ENCODE results near the gene GPR152. TPM values are rescaled to one million over a fixed set of nuclear protein-coding genes. Genes with fewer than 3 reads are reported as not detected.

Gene GPR152
- total and polyA plus RNA-seq, 2 donors (not counting 3 experiments of a cell fraction or from before 2014, with no cell fraction given), result not detected

GRCh38 chr11:67437082-67437808, 15.3 kb downstream of the GPR152 start, which contains the start of gene PTPRCAP:
Gene PTPRCAP, minus strand, starts transcription at chr11:67437682. Its CDS starts 63 bp downstream, at chr11:67437619.
- H3K9me3 ChIP-seq (replicated peaks; ENCODE audit: control insufficient read depth, insufficient read depth, low read length), result no peaks in the 10 kb centered on the region
- dilution Hi-C loops (cut with MboI; ENCODE audit: extremely low pct_ligation_motif_present, low sequenced_read_pairs) (no loop called here), intact Hi-C loops (cut with micrococcal nuclease) (no loop called here)
- H3K4me1 ChIP-seq (ENCODE audit: control insufficient read depth, extremely low read depth, insufficient read depth, low read length), result peaks cover under 1% of the 10 kb centered on the region
- H3K27me3 ChIP-seq (ENCODE audit: control insufficient read depth in 2 of 2, insufficient read depth in 2 of 2, low read length in 2 of 2), result no peaks in the 10 kb centered on the region
- no peak for TF ChIP-seq MAX (IDR thresholded peaks at IDR 0.05; ENCODE audit: insufficient read depth, insufficient read length)
- TF ChIP-seq CTCF (IDR thresholded peaks at IDR 0.05; ENCODE audit: extremely low read depth in 1 of 2, insufficient read depth in 1 of 2, low read depth in 1 of 2, low read length in 2 of 2), result no peak
- no peak for TF ChIP-seq EZH2 (IDR thresholded peaks at IDR 0.05; ENCODE audit: borderline replicate concordance, low read depth, low read length, severe bottlenecking)
- no peak for TF ChIP-seq FOS (IDR thresholded peaks at IDR 0.05; ENCODE audit: borderline replicate concordance, insufficient read depth, low read length)
- no peak for TF ChIP-seq POLR2AphosphoS5 (IDR thresholded peaks at IDR 0.05; ENCODE audit: insufficient read depth, low read depth, low read length)
- no peak for TF ChIP-seq JUN (IDR thresholded peaks at IDR 0.05; ENCODE audit: borderline replicate concordance, insufficient read depth, insufficient read length, low read depth)
- no TSS peak for BruUV-seq (replicated peaks)
- peaks cover 3% of the 10 kb centered on the region for H3K79me2 ChIP-seq (ENCODE audit: control insufficient read depth, insufficient read depth, low read length)
- no peak within 1 kb of the TSS for H3K4me2 ChIP-seq (ENCODE audit: insufficient read depth, low read length)
- H3K4me3 ChIP-seq (replicated peaks in 1 of 3; ENCODE audit: insufficient read depth in 1 of 3, low read depth in 1 of 3, low read length in 3 of 3), result no peak within 1 kb of the TSS
- H2AFZ ChIP-seq (ENCODE audit: low read depth, low read length), result no peak within 1 kb of the TSS
- CTCF ChIA-PET, result interaction anchor here (1.6 kb wide), 1 partner anchor 36 kb away, joined by 9 read pairs; the partner anchor contains the start of gene PPP1CA
- no peak for FAIRE-seq
- H4K20me1 ChIP-seq (replicated peaks; ENCODE audit: control insufficient read depth, extremely low read depth, insufficient read depth, low read length), result no peaks in the 10 kb centered on the region
- no peak for DNase-seq (ENCODE audit: low read depth, low spot score)
- H3K9ac ChIP-seq (replicated peaks; ENCODE audit: extremely low read depth, insufficient read depth, low read length), result no peak within 1 kb of the TSS
- POLR2A ChIA-PET, result no interaction called here
- no peaks in the 10 kb centered on the region for H3K9me1 ChIP-seq (replicated peaks; ENCODE audit: control insufficient read depth, extremely low read depth, insufficient read depth, low read length)
- no peak within 1 kb of the TSS for H3K27ac ChIP-seq (ENCODE audit: insufficient read depth, low read depth, low read length)
- peaks cover 0 to 45% of the 10 kb centered on the region in 2 experiments for H3K36me3 ChIP-seq (ENCODE audit: control insufficient read depth in 2 of 2, extremely low read depth in 1 of 2, insufficient read depth in 2 of 2, low read length in 2 of 2)

All from endothelial cell of umbilical vein (primary cell).